Suprapubic skin (tissue), 3 donors: ENCODE results near the gene SGO2.

Experiments used
- EP300 ChIP-seq: sonication (generic); formaldehyde crosslinking; IDR thresholded peaks from one replicate; pipeline ENCODE4 v1.6.1; 2017; ENCODE audit warnings: antibody characterized with exemption
- TF ChIP-seq, protein P1 (sequence below), 2 donors: fragments of 200-600 bp in 1 of 2; fragments of 450-650 bp in 1 of 2; sonication (generic) in 1 of 2; IDR thresholded peaks; one replicate each; pipeline ENCODE4 v1.5.1; 2016 to 2019; ENCODE audit warnings: antibody characterized with exemption in 2 of 2, mild to moderate bottlenecking in 1 of 2, moderate library complexity in 1 of 2

DNA sequence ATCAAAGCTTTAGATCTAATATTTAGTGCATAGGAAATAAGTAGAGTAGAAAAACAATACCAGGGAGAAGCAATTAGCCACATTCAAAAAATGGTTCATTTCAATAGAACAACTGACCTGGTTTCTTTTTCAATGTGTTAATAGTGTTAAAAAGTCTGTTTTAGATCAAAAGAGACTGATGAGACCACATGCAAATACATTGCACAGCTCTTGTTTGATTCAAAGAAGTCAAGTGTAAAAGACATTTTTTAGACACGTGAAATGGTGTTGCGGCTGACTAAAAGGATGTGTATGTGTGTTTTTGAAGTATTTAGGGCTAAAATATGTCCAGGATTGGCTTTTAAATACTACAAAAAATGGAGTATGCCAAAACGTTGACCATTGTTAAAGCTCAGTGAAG lies 58.6 kb downstream of the SGO2 start:
- TF ChIP-seq EP300: no peak
- TF ChIP-seq, protein P1, sequence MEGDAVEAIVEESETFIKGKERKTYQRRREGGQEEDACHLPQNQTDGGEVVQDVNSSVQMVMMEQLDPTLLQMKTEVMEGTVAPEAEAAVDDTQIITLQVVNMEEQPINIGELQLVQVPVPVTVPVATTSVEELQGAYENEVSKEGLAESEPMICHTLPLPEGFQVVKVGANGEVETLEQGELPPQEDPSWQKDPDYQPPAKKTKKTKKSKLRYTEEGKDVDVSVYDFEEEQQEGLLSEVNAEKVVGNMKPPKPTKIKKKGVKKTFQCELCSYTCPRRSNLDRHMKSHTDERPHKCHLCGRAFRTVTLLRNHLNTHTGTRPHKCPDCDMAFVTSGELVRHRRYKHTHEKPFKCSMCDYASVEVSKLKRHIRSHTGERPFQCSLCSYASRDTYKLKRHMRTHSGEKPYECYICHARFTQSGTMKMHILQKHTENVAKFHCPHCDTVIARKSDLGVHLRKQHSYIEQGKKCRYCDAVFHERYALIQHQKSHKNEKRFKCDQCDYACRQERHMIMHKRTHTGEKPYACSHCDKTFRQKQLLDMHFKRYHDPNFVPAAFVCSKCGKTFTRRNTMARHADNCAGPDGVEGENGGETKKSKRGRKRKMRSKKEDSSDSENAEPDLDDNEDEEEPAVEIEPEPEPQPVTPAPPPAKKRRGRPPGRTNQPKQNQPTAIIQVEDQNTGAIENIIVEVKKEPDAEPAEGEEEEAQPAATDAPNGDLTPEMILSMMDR (IDR thresholded peaks at IDR 0.05): no peak
